ENCODE results near the gene HOXB3.
A peak's percentile ranks its signal among the peaks of the same experiment; 100 is the strongest.

Gene HOXB3

GRCh38 chr17:48625495-48626244 lies 35.6 kb upstream of the HOXB3 start:
- no peak for DNase-seq

GRCh38 chr17:48624544-48625494 lies 34.8 kb upstream of the HOXB3 start:
- DNase-seq: no peak

GRCh38 chr17:48624118-48624517 lies 34.1 kb upstream of the HOXB3 start:
- no peak for DNase-seq

GRCh38 chr17:48623583-48623982 lies 33.5 kb upstream of the HOXB3 start:
- DNase-seq: no peak

GRCh38 chr17:48622857-48623256 lies 32.8 kb upstream of the HOXB3 start:
- DNase-seq: no peak

GRCh38 chr17:48621410-48622392 lies 31.7 kb upstream of the HOXB3 start:
- DNase-seq: no peak

- DNase-seq: no peak
Observed at GRCh38 chr17:48620461-48621139, 30.6 kb upstream of the HOXB3 start.

- DNase-seq: no peak
Observed at GRCh38 chr17:48619826-48620449, 29.9 kb upstream of the HOXB3 start.

- peak; percentile 91 for DNase-seq
Observed at GRCh38 chr17:48618256-48618896, 28.3 kb upstream of the HOXB3 start.

GRCh38 chr17:48617471-48618255 lies 27.6 kb upstream of the HOXB3 start:
- no peak for DNase-seq

- DNase-seq: no peak
Observed at GRCh38 chr17:48616717-48617470, 26.9 kb upstream of the HOXB3 start.

GRCh38 chr17:48615963-48616716 lies 26.1 kb upstream of the HOXB3 start:
- DNase-seq: no peak

GRCh38 chr17:48615047-48615962 lies 25.3 kb upstream of the HOXB3 start, which contains the start of gene HOXB8:
TSS of gene HOXB8 (minus strand) at chr17:48615292. CDS start at chr17:48614704, 588 bp downstream.
- DNase-seq: no peak

GRCh38 chr17:48613862-48614694 lies 24.0 kb upstream of the HOXB3 start:
- DNase-seq: no peak

GRCh38 chr17:48612854-48613691 lies 23.0 kb upstream of the HOXB3 start:
- no peak for DNase-seq

All from right hindlimb (tissue), 1 donor.